ENCODE results near the gene PDAP1. TPM values are rescaled to one million over a fixed set of nuclear protein-coding genes. Genes with fewer than 3 reads are reported as not detected.

PDAP1 gene
- total and polyA plus RNA-seq, 2 of the 8 experiments (the other 6 are each of a cell fraction or from before 2014, with no cell fraction given) = 26.6 to 169 TPM

GRCh38 chr7:99438573-99439480 lies 30.4 kb upstream of the PDAP1 start, which contains the start of the genes CPSF4 and PTCD1:
TSS of gene CPSF4 (plus strand) at chr7:99438943. CDS start at chr7:99439083, 140 bp downstream.
TSS of gene PTCD1 (minus strand) at chr7:99438798. CDS start at chr7:99435242, 3,556 bp downstream.
- peaks cover 7 to 32% (median 17%) of the 10 kb centered on the region in 4 experiments; a peak in 7 of 8 replicates for H3K36me3 ChIP-seq (ENCODE audit: control insufficient read depth in 2 of 4, insufficient read depth in 4 of 4, low read length in 3 of 4)
- H4K8ac ChIP-seq (ENCODE audit: extremely low read depth, insufficient read depth, low read length) = peak within 1 kb of the TSS; percentile 92; the same call in 1 of the 2 replicates
- no peak within 1 kb of the TSS for H3K14ac ChIP-seq (ENCODE audit: insufficient read length)
- H4K5ac ChIP-seq (ENCODE audit: insufficient read length, low read depth, low read length) = peak within 1 kb of the TSS; percentile 68
- no peak within 1 kb of the TSS for H2BK12ac ChIP-seq (ENCODE audit: low read depth, low read length)
- peak within 1 kb of the TSS; percentile 81 to 96 (median 94) for H3K9ac ChIP-seq (replicated peaks in 1 of 4; ENCODE audit: extremely low read depth in 1 of 4, low read depth in 3 of 4, low read length in 3 of 4)
- peak; percentile 84 to 96 for DNase-seq (ENCODE audit: low read depth in 1 of 2, low spot score in 2 of 2)
- H3K4me1 ChIP-seq (replicated peaks in 1 of 4; ENCODE audit: control insufficient read depth in 3 of 4, insufficient read depth in 4 of 4, low read length in 3 of 4) = peaks cover 0 to 12% (median 6%) of the 10 kb centered on the region in 4 experiments; a peak in 5 of 7 replicates
- CTCF ChIA-PET (ENCODE audit: partially characterized antibody) = interaction anchor here (0.6 to 1.5 kb wide), 2 partner anchors 20 to 530 kb away, joined by 3 read pairs; no protein-coding TSS in a partner anchor
- H2BK120ac ChIP-seq (replicated peaks; ENCODE audit: low read depth, low read length) = no peak within 1 kb of the TSS
- no peaks in the 10 kb centered on the region for H3K9me3 ChIP-seq (ENCODE audit: insufficient read depth in 2 of 2, low read depth in 1 of 2, low read length in 1 of 2)
- peak within 1 kb of the TSS; percentile 56; the same call in 1 of the 2 replicates for H2AK5ac ChIP-seq (ENCODE audit: low read depth, low read length)
- no peak within 1 kb of the TSS for H3K4ac ChIP-seq (replicated peaks; ENCODE audit: insufficient read length, low read depth, low read length)
- H3K56ac ChIP-seq (replicated peaks; ENCODE audit: insufficient read length, low read depth, low read length) = peak within 1 kb of the TSS; percentile 75
- 0 out of 2 replicates have a peak within 1 kb of the TSS, but pooled peaks have one; percentile 35 for H2AFZ ChIP-seq (ENCODE audit: low read length)
- peaks cover 11 to 17% of the 10 kb centered on the region in 2 experiments for H4K20me1 ChIP-seq (replicated peaks in 1 of 2; ENCODE audit: control insufficient read depth in 1 of 2, insufficient read depth in 2 of 2, low read length in 2 of 2)
- H3K23ac ChIP-seq (ENCODE audit: insufficient read length) = no peak within 1 kb of the TSS
- peaks cover 9% of the 10 kb centered on the region for H3K79me1 ChIP-seq (ENCODE audit: low read depth, low read length)
- 1% methylated on average over 55 of the region's 89 CpGs; no CpG with 5 or more reads in 1 of the 2 experiments for WGBS, 2 experiments (ENCODE audit: extremely low coverage in 1 of 2, insufficient coverage in 1 of 2, insufficient read length in 1 of 2, insufficient replicate concordance in 2 of 2, low coverage in 1 of 2, low lambda C conversion rate in 2 of 2, missing lambda C conversion rate in 1 of 2)
- H2BK5ac ChIP-seq (ENCODE audit: low read depth, low read length) = peak within 1 kb of the TSS; percentile 95
- peaks cover 4% of the 10 kb centered on the region for H3K23me2 ChIP-seq (ENCODE audit: low read depth, low read length)
- H3K4me2 ChIP-seq (ENCODE audit: insufficient read depth in 1 of 2, low read depth in 2 of 2, low read length in 2 of 2) = peak within 1 kb of the TSS; percentile 85 to 88
- POLR2A ChIA-PET (ENCODE audit: partially characterized antibody) = interaction anchor here (0.6 to 7.3 kb wide), 25 partner anchors 9 to 527 kb away, joined by 3 to 51 read pairs (median 5); partner anchors contain the start of genes ATP5MF, BUD31 and PDAP1
- no peak within 1 kb of the TSS for H2BK15ac ChIP-seq (ENCODE audit: low read length)
- peak within 1 kb of the TSS; percentile 93 for H3K27ac ChIP-seq (ENCODE audit: low read depth, low read length)
- peaks cover 12 to 51% of the 10 kb centered on the region in 2 experiments for H3K79me2 ChIP-seq (ENCODE audit: control insufficient read depth in 1 of 2, insufficient read depth in 2 of 2, low read length in 2 of 2)
- peak within 1 kb of the TSS; percentile 87 to 95 (median 88) for H3K4me3 ChIP-seq (ENCODE audit: extremely low read depth in 1 of 4, insufficient read depth in 2 of 4, low read depth in 3 of 4, low read length in 4 of 4)
- H4K91ac ChIP-seq (replicated peaks; ENCODE audit: insufficient read length, low read length) = no peak within 1 kb of the TSS
- FAIRE-seq = no peak
- H2BK20ac ChIP-seq (ENCODE audit: low read length) = no peak within 1 kb of the TSS
- H3K27me3 ChIP-seq (replicated peaks in 1 of 4; ENCODE audit: control insufficient read depth in 3 of 4, extremely low read depth in 1 of 4, insufficient read depth in 3 of 4, low read length in 3 of 4) = no peaks in the 10 kb centered on the region
- peak within 1 kb of the TSS; percentile 87 for H3K18ac ChIP-seq (ENCODE audit: extremely low read depth, low read length)
- peak; percentile 39 for TF ChIP-seq KDM4A (IDR thresholded peaks at IDR 0.05; ENCODE audit: low read depth, low read length, severe bottlenecking)
- no peak; the same call in 1 of the 2 replicates for TF ChIP-seq KDM5A (IDR thresholded peaks at IDR 0.05; ENCODE audit: low read length)
- TF ChIP-seq BACH1 (IDR thresholded peaks at IDR 0.05; ENCODE audit: low read length) = no peak
- no peak for TF ChIP-seq CEBPB (IDR thresholded peaks at IDR 0.05; ENCODE audit: low read depth, low read length)
- no peak for TF ChIP-seq TEAD4 (IDR thresholded peaks at IDR 0.05; ENCODE audit: low read depth, low read length)
- TF ChIP-seq CTBP2 (IDR thresholded peaks at IDR 0.05; ENCODE audit: borderline replicate concordance, insufficient read depth, insufficient read length, low read length) = no peak
- no peak for TF ChIP-seq POU5F1 (IDR thresholded peaks at IDR 0.05; ENCODE audit: low read depth, low read length)
- TF ChIP-seq PHF8 (conservative IDR thresholded peaks at IDR 0.05; ENCODE audit: low read depth, low read length) = peak; percentile 99
- TF ChIP-seq GTF2F1 (IDR thresholded peaks at IDR 0.05; ENCODE audit: borderline replicate concordance, low read depth, low read length) = peak; percentile 70; the same call in 1 of the 2 replicates
- peak; percentile 76 for TF ChIP-seq ASH2L (IDR thresholded peaks at IDR 0.05; ENCODE audit: low read length)
- TF ChIP-seq SP2 (IDR thresholded peaks at IDR 0.05; ENCODE audit: low read length) = no peak
